ENCODE measurements around the gene GALNT2. TPM values are rescaled to one million over a fixed set of nuclear protein-coding genes. Genes with fewer than 3 reads are reported as not detected.

The GALNT2 gene
- total RNA-seq, 1 donor: 69.5 TPM

- no peak for DNase-seq (ENCODE audit: low read depth)
- no peak for TF ChIP-seq CTCF (IDR thresholded peaks at IDR 0.05; ENCODE audit: insufficient read depth, low read depth, low read length)
Observed at GRCh38 chr1:230280906-230281413, 213.9 kb downstream of the GALNT2 start.

GRCh38 chr1:230281556-230281955, 214.5 kb downstream of the GALNT2 start:
- no peak for TF ChIP-seq CTCF (IDR thresholded peaks at IDR 0.05; ENCODE audit: insufficient read depth, low read depth, low read length)
- H3K4me3 ChIP-seq (ENCODE audit: low read depth, low read length): no peak overlapping the region
- DNase-seq (ENCODE audit: low read depth): peak; percentile 70

More at GRCh38 chr1:230280906-230281413, 213.9 kb downstream of the GALNT2 start:
- H3K4me3 ChIP-seq (ENCODE audit: low read depth, low read length): no peak overlapping the region

- no peak overlapping the region for H3K4me3 ChIP-seq (ENCODE audit: low read depth, low read length)
- TF ChIP-seq CTCF (IDR thresholded peaks at IDR 0.05; ENCODE audit: insufficient read depth, low read depth, low read length): no peak
- peak; percentile 71 for DNase-seq (ENCODE audit: low read depth)
Observed at GRCh38 chr1:230282157-230282556, 215.1 kb downstream of the GALNT2 start.

- no peak overlapping the region for H3K4me3 ChIP-seq (ENCODE audit: low read depth, low read length)
- no peak for TF ChIP-seq CTCF (IDR thresholded peaks at IDR 0.05; ENCODE audit: insufficient read depth, low read depth, low read length)
- DNase-seq (ENCODE audit: low read depth): no peak
Observed at GRCh38 chr1:230283678-230284077, 216.6 kb downstream of the GALNT2 start.

- H3K4me3 ChIP-seq (ENCODE audit: low read depth, low read length): no peak overlapping the region
- no peak for DNase-seq (ENCODE audit: low read depth)
- no peak for TF ChIP-seq CTCF (IDR thresholded peaks at IDR 0.05; ENCODE audit: insufficient read depth, low read depth, low read length)
Observed at GRCh38 chr1:230284891-230285290, 217.9 kb downstream of the GALNT2 start.

- H3K4me3 ChIP-seq (ENCODE audit: low read depth, low read length): no peak overlapping the region
- no peak for DNase-seq (ENCODE audit: low read depth)
- TF ChIP-seq CTCF (IDR thresholded peaks at IDR 0.05; ENCODE audit: insufficient read depth, low read depth, low read length): no peak
Observed at GRCh38 chr1:230285351-230285750, 218.3 kb downstream of the GALNT2 start.
